GM12873 (cell line): ENCODE results near the gene INO80B.

Experiments
- TF ChIP-seq, protein P1 (sequence below): IDR thresholded peaks from 2 replicates; pipeline ENCODE4 v1.5.1; 2012; ENCODE audit warnings: low read depth, mild to moderate bottlenecking, moderate library complexity, low read length, control low read depth; ENCODE audit not compliant: insufficient read depth; ENCODE audit errors: missing control alignments

The INO80B gene

DNA sequence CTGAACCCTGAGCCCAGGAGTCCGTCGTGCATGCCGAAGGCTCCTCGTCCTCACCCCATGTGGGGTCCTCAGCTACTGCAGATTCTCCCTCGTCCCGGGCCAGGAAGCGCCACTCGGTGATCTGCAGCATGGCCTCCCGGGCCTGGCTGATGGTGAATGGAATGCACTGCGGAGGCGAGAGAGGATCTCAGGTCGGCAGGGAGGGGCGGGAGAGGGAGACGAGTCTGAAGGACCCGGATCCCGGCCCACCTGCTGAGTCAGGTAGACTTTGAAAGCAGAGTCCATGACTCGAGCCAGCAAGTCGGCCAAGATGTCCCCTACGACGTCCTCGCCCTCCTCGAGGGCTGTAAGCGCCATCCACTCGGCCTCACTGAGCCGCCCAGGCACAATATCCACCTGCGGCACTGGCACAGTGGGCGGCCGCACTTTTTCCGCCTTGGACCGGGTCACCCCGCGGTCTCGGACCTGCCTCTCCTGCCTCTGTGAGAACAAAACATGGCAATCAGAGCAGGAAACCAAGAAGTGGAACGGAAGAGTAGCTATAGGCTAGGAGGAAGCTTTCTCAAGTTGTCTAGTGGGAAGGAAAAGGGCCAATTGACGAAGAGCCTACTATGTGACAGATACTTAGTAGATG, 39.0 kb upstream of the INO80B start:
- TF ChIP-seq, protein P1, sequence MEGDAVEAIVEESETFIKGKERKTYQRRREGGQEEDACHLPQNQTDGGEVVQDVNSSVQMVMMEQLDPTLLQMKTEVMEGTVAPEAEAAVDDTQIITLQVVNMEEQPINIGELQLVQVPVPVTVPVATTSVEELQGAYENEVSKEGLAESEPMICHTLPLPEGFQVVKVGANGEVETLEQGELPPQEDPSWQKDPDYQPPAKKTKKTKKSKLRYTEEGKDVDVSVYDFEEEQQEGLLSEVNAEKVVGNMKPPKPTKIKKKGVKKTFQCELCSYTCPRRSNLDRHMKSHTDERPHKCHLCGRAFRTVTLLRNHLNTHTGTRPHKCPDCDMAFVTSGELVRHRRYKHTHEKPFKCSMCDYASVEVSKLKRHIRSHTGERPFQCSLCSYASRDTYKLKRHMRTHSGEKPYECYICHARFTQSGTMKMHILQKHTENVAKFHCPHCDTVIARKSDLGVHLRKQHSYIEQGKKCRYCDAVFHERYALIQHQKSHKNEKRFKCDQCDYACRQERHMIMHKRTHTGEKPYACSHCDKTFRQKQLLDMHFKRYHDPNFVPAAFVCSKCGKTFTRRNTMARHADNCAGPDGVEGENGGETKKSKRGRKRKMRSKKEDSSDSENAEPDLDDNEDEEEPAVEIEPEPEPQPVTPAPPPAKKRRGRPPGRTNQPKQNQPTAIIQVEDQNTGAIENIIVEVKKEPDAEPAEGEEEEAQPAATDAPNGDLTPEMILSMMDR = no peak

DNA sequence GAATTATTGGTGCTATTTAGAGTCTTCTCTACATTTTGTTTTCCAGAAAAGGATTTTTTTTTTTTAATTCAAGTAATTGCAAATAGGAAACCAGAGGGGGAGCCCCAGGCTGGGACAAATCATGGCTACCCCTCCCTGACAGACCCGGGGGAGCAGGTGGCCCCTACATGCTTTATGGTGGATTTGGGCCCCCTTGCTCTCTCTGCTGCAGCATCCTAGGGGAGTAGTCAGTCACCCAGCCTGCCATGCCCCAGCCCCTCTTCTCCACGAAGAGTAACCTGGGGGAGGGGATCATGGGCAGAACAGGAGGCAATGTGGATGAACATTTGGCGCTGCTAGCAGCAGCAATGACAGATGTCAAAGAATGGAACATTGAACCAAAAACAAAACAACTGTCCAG, 38.1 kb upstream of the INO80B start:
- TF ChIP-seq, protein P1 = peak; percentile 4

DNA sequence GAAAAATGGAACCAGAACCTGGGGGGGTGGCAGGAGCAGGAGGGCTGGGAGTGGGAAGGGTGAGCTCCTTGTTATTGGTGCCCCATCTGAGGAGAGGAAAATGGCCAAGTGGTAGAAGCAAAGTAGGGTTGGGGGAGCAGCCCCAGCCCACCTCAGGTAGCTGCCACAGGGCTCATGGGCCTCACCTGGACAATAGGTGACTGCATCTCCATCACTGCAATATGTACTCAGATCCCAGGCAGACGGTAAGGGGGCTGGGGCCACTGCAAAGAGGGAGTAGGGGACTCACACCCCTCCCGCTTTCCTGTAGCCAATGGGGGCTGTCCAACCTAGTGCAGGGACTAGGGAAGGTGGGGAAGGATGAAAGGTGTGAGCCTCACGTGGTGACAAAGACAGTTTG, 37.7 kb upstream of the INO80B start:
- TF ChIP-seq, protein P1 = no peak

- TF ChIP-seq, protein P1 = no peak
These were observed 37.1 kb upstream of the INO80B start for GRCh38 chr2:74417763-74418162.

DNA sequence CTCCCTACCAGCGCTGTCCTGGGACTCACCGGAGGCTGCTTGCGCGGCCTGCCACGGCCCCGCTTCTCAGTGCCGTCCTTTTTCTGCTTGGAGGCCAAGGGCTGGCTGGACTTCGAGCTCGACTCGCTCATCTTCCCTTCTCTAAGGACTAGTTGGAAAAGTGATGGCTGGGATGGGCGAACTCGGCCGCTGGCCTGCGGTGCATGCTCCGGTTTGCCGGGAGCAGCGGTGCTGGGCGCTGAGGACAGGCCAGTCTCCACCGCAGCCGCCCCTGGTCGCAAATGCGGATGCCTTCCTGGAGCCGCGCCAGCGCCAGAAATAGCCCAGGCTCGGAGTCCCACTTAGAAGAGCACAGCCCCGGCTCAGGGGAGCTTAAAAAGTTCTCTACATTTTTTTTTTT, 36.6 kb upstream of the INO80B start:
- TF ChIP-seq, protein P1 = no peak

- TF ChIP-seq, protein P1 = no peak
These were observed 35.5 kb upstream of the INO80B start for GRCh38 chr2:74419345-74419744.

- TF ChIP-seq, protein P1 = no peak
These were observed 34.9 kb upstream of the INO80B start for GRCh38 chr2:74420006-74420405.
